Upper lobe of left lung (tissue), 4 donors: ENCODE measurements around the gene SHKBP1.

Experiments used
- CTCF ChIP-seq, 6 experiments: fragments of 450-650 bp in 4 of 6; fragments of 200-600 bp in 2 of 6; sonication (generic) in 2 of 6; IDR thresholded peaks; one replicate each; pipeline ENCODE4 v1.5.1; 2016 to 2019; ENCODE audit warnings: antibody characterized with exemption in 6 of 6
- EP300 ChIP-seq, 4 donors: sonication (generic); formaldehyde crosslinking; IDR thresholded peaks; one replicate each; pipeline ENCODE4 v1.5.1; 2017; ENCODE audit warnings: antibody characterized with exemption in 4 of 4, control low read depth in 2 of 4
- POLR2A ChIP-seq, 4 donors: fragments of 450-650 bp; IDR thresholded peaks; one replicate each; pipeline ENCODE4 v1.5.1; 2016 to 2017; ENCODE audit warnings: antibody characterized with exemption in 4 of 4, mild to moderate bottlenecking in 2 of 4

GRCh38 chr19:40608957-40609356, 32.3 kb downstream of the SHKBP1 start:
- no peak for TF ChIP-seq POLR2A (IDR thresholded peaks at IDR 0.05)
- TF ChIP-seq CTCF (IDR thresholded peaks at IDR 0.05): no peak
- TF ChIP-seq EP300 (IDR thresholded peaks at IDR 0.05): no peak
